ENCODE measurements around the gene FNBP1. TPM values are rescaled to one million over a fixed set of nuclear protein-coding genes. Genes with fewer than 3 reads are reported as not detected.
"Not testable (repeated sequence)": the region's sequence is repeated elsewhere in the genome, so short reads cannot be mapped to it uniquely, and the experiment has no call there.

Gene FNBP1
- total and polyA plus RNA-seq, 2 experiments from 2014 or later = 17.8 to 22.6 TPM

DNA sequence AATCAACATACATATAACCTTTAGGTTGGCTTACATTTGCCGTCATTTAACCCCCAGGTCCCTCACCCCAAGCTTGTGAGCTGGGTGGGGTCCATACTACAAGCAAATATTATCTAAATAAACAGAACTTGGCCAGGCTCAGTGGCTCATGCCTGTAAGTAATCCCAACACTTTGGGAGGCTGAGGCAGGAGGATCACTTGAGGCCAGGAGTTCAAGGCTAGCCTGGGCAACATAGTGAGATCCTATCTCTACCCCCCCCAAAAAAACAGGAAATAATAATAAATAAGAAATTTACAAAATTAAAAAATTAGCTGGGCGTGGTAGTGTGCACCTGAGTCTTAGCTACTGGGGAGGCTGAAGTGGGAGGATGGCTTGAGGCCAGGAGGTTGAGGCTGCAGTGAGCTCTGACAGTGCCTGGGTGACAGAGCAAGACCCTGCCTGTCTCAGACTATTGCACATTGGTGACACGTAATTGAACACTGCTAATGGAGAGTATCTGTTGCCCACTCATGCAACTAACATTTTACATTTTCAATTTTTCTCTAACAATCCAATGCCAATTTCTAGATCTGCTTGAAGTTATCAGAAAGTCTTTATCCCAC lies 18.9 kb downstream of the FNBP1 start:
- Histone ChIP-seq H2AFZ (no peak overlapping the region), H3K36me3 (ENCODE audit: low read depth) (no peaks in the 10 kb centered on the region), H3F3A (ENCODE audit: insufficient read depth) (peaks cover 13% of the 10 kb centered on the region; the same call in 1 of the 2 replicates), H3K9me3 (ENCODE audit: low read depth) (no peaks in the 10 kb centered on the region), H3K79me2 (ENCODE audit: insufficient read depth) (peaks cover 91% of the 10 kb centered on the region), H4K20me1 (ENCODE audit: insufficient read depth) (0 out of 2 replicates have a peak, but pooled peaks cover 4% of the 10 kb centered on the region), H3K27ac (no peak overlapping the region), H3K9me2 (ENCODE audit: insufficient read depth) (no peaks in the 10 kb centered on the region), H3K27me3 (replicated peaks; ENCODE audit: insufficient read depth) (no peaks in the 10 kb centered on the region), H3K9ac (no peak overlapping the region), H3K4me3 (no peak overlapping the region), H3K4me1 (ENCODE audit: insufficient read depth) (peaks cover 23% of the 10 kb centered on the region), H3K4me2 (ENCODE audit: unreplicated experiment) (no peak overlapping the region)
- no peak for DNase-seq
- TF ChIP-seq EZH2phosphoT487 (IDR thresholded peaks at IDR 0.05; ENCODE audit: insufficient read depth, low read depth) (no peak), EZH2 (IDR thresholded peaks at IDR 0.05; ENCODE audit: insufficient read depth, poor library complexity, severe bottlenecking) (no peak)
- WGBS, 2 experiments (ENCODE audit: low coverage in 1 of 2, low lambda C conversion rate in 2 of 2, missing lambda C conversion rate in 2 of 2) = 95 to 98% methylated on average over 3 of the region's 3 CpGs
- in situ Hi-C loops (cut with MboI) = no loop called here

DNA sequence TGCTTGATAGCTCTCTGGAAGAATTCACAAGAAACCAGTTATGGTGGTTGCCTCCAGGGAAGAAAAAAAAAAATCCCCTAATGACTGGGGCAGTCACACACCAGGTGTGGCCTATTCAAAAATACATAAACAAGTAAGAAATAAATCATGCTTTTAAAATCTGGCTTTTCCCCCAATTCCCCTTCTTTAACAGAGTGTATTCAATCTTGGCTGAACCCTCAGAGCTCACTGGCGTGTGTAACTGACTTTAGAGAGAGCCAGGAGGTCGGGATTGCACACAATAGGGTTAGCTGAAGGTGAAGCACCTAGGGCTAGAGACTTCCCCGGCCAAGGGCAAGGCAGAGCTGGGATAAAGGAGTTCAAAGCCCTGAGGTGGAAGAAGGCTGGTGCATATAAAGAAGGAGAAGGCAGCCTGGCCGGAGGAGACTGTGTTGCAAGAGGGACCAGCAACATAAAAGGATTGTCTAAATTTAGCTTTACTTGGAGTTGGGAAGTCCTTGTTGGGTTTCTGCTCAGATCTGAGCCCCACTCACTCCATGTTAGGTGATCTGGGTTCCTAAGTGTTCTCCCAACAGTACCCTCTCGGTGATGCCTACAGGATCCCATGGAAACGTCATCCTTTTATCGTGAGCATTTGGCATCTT lies 19.7 kb downstream of the FNBP1 start:
- in situ Hi-C loops (cut with MboI) = no loop called here
- no peaks in the 10 kb centered on the region for H3K36me3 ChIP-seq (ENCODE audit: low read depth)
- no peak overlapping the region for H3K9ac ChIP-seq
- 0 out of 2 replicates have a peak, but pooled peaks cover 4% of the 10 kb centered on the region for H4K20me1 ChIP-seq (ENCODE audit: insufficient read depth)
- peaks cover 87% of the 10 kb centered on the region for H3K79me2 ChIP-seq (ENCODE audit: insufficient read depth)
- TF ChIP-seq EZH2phosphoT487 (IDR thresholded peaks at IDR 0.05; ENCODE audit: insufficient read depth, low read depth) (no peak), EZH2 (IDR thresholded peaks at IDR 0.05; ENCODE audit: insufficient read depth, poor library complexity, severe bottlenecking) (no peak)
- H3K9me2 ChIP-seq (ENCODE audit: insufficient read depth) = no peaks in the 10 kb centered on the region
- H3K27ac ChIP-seq = no peak overlapping the region
- WGBS, 2 experiments (ENCODE audit: low coverage in 1 of 2, low lambda C conversion rate in 2 of 2, missing lambda C conversion rate in 2 of 2) = 70 to 72% methylated on average over 7 of the region's 7 CpGs
- no peak overlapping the region for H2AFZ ChIP-seq
- H3F3A ChIP-seq (ENCODE audit: insufficient read depth) = peaks cover 13% of the 10 kb centered on the region; the same call in 1 of the 2 replicates
- H3K4me3 ChIP-seq = no peak overlapping the region
- no peaks in the 10 kb centered on the region for H3K9me3 ChIP-seq (ENCODE audit: low read depth)
- no peak overlapping the region for H3K4me2 ChIP-seq (ENCODE audit: unreplicated experiment)
- DNase-seq = no peak
- H3K4me1 ChIP-seq (ENCODE audit: insufficient read depth) = peaks cover 23% of the 10 kb centered on the region
- H3K27me3 ChIP-seq (replicated peaks; ENCODE audit: insufficient read depth) = no peaks in the 10 kb centered on the region

- H3K79me2 ChIP-seq (ENCODE audit: insufficient read depth) = peaks cover 81% of the 10 kb centered on the region
These were observed 20.3 kb downstream of the FNBP1 start for GRCh38 chr9:130022566-130023143.

DNA sequence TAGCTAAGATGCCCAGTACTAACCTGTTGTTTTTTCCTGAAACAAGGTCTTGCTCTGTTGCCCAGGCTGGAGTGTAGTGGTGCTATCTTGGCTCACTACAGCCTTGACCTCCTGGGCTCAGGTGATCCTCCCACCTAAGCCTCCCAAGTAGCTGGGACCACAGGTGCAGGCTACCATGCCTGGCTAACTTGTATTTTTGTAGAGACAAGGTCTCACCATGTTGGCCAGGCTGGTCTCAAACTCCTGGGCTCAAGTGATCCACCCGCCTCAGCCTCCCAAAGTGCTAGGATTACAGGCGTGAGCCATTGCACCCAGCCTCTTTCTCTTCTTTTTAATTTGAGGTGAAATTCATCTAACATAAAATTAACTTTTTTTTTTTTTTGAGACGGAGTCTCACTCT lies 21.1 kb downstream of the FNBP1 start:
- H4K20me1 ChIP-seq (ENCODE audit: insufficient read depth); DNase-seq: not testable (repeated sequence)

More at GRCh38 chr9:130022566-130023143, 20.3 kb downstream of the FNBP1 start:
- no peak overlapping the region for H3K9ac ChIP-seq
- no peaks in the 10 kb centered on the region for H3K9me2 ChIP-seq (ENCODE audit: insufficient read depth)
- H3K4me1 ChIP-seq (ENCODE audit: insufficient read depth) = peaks cover 19% of the 10 kb centered on the region
- H4K20me1 ChIP-seq (ENCODE audit: insufficient read depth) = 0 out of 2 replicates have a peak, but pooled peaks cover 4% of the 10 kb centered on the region
- H2AFZ ChIP-seq = no peak overlapping the region
- in situ Hi-C loops (cut with MboI) = no loop called here
- no peak for TF ChIP-seq EZH2phosphoT487 (IDR thresholded peaks at IDR 0.05; ENCODE audit: insufficient read depth, low read depth)
- no peak for TF ChIP-seq EZH2 (IDR thresholded peaks at IDR 0.05; ENCODE audit: insufficient read depth, poor library complexity, severe bottlenecking)
- 86% methylated on average over 8 of the region's 8 CpGs for WGBS, 2 experiments (ENCODE audit: low coverage in 1 of 2, low lambda C conversion rate in 2 of 2, missing lambda C conversion rate in 2 of 2)
- H3K27ac ChIP-seq = no peak overlapping the region
- no peaks in the 10 kb centered on the region for H3K27me3 ChIP-seq (replicated peaks; ENCODE audit: insufficient read depth)
- peaks cover 13% of the 10 kb centered on the region; the same call in 1 of the 2 replicates for H3F3A ChIP-seq (ENCODE audit: insufficient read depth)
- H3K9me3 ChIP-seq (ENCODE audit: low read depth) = no peaks in the 10 kb centered on the region
- H3K4me2 ChIP-seq (ENCODE audit: unreplicated experiment) = no peak overlapping the region
- DNase-seq = no peak
- H3K4me3 ChIP-seq = no peak overlapping the region
- H3K36me3 ChIP-seq (ENCODE audit: low read depth) = no peaks in the 10 kb centered on the region

More for the DNA sequence above, 21.1 kb downstream of the FNBP1 start:
- H3K79me2 ChIP-seq (ENCODE audit: insufficient read depth) = peaks cover 73% of the 10 kb centered on the region
- H3K9me3 ChIP-seq (ENCODE audit: low read depth); in situ Hi-C loops (cut with MboI); H3K9me2 ChIP-seq (ENCODE audit: insufficient read depth); H3K27ac ChIP-seq; H3K9ac ChIP-seq; H3K4me2 ChIP-seq (ENCODE audit: unreplicated experiment); H3K27me3 ChIP-seq (replicated peaks; ENCODE audit: insufficient read depth); H2AFZ ChIP-seq; H3K4me3 ChIP-seq; H3K36me3 ChIP-seq (ENCODE audit: low read depth): not testable (repeated sequence)
- H3F3A ChIP-seq (ENCODE audit: insufficient read depth) = peaks cover 13% of the 10 kb centered on the region; the same call in 1 of the 2 replicates
- WGBS, 2 experiments (ENCODE audit: low coverage in 1 of 2, low lambda C conversion rate in 2 of 2, missing lambda C conversion rate in 2 of 2) = 99 to 100% methylated on average over 2 to 3 of the region's 3 CpGs
- H3K4me1 ChIP-seq (ENCODE audit: insufficient read depth) = peaks cover 24% of the 10 kb centered on the region

Data from GM23248 (cell line).